Measurements from ENCODE around the gene HDAC4.

Gene HDAC4

DNA sequence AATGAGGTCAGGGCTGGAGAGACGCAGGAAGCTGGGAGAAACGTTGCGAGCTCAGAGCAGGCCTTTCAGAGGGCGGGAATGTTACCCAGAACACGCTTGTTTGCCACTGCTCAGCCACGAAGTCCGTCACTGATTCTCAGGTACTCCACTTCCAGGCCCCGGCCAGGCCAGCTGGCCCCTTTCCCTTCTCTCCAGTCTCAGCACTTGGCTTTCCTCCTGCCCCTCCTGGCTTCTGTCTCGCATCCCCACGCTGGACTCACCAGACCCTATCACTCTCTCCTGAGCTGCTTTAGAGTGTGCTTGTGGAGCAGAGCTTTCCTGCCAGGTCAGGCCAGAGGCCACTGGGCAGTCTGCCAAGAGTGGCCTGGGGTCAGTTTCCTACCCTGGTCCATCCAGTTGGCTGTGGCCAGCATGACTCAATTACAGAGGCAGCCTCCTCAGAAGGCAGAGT, 401.5 kb downstream of the HDAC4 start:
- Histone ChIP-seq H3K27ac (ENCODE audit: low read depth, low read length) (no peak overlapping the region), H2AFZ (ENCODE audit: low read depth, low read length, severe bottlenecking) (no peak overlapping the region), H3K36me3 (ENCODE audit: low read length) (no peaks in the 10 kb centered on the region), H3F3A (ENCODE audit: insufficient read depth) (no peaks in the 10 kb centered on the region), H3K9ac (ENCODE audit: low read length) (no peak overlapping the region), H3K4me3 (ENCODE audit: insufficient read depth, low read length, poor library complexity, severe bottlenecking) (no peak overlapping the region), H3K9me2 (replicated peaks; ENCODE audit: insufficient read depth, low read length) (no peaks in the 10 kb centered on the region), H3K9me3 (ENCODE audit: insufficient read depth, low read length) (0 out of 2 replicates have a peak, but pooled peaks cover 3% of the 10 kb centered on the region), H3K27me3 (ENCODE audit: low read length) (no peaks in the 10 kb centered on the region), H4K20me1 (ENCODE audit: low read depth, low read length) (no peaks in the 10 kb centered on the region), H3K79me2 (ENCODE audit: insufficient read depth, low read length) (no peaks in the 10 kb centered on the region), H3K4me2 (ENCODE audit: low read depth, low read length, poor library complexity, severe bottlenecking) (no peak overlapping the region)
- TF ChIP-seq CTCF (IDR thresholded peaks at IDR 0.05; ENCODE audit: insufficient read depth, low read length, poor library complexity, severe bottlenecking) (no peak), EZH2phosphoT487 (conservative IDR thresholded peaks at IDR 0.05; ENCODE audit: low read length) (no peak)

GRCh38 chr2:238998801-238999200, 402.0 kb downstream of the HDAC4 start:
- no peaks in the 10 kb centered on the region for H4K20me1 ChIP-seq (ENCODE audit: low read depth, low read length)

More at GRCh38 chr2:238998801-238999200, 402.0 kb downstream of the HDAC4 start:
- no peak for TF ChIP-seq CTCF (IDR thresholded peaks at IDR 0.05; ENCODE audit: insufficient read depth, low read length, poor library complexity, severe bottlenecking)
- no peak for TF ChIP-seq EZH2phosphoT487 (conservative IDR thresholded peaks at IDR 0.05; ENCODE audit: low read length)
- H2AFZ ChIP-seq (ENCODE audit: low read depth, low read length, severe bottlenecking) = no peak overlapping the region
- H3K27me3 ChIP-seq (ENCODE audit: low read length) = no peaks in the 10 kb centered on the region
- H3K9me2 ChIP-seq (replicated peaks; ENCODE audit: insufficient read depth, low read length) = no peaks in the 10 kb centered on the region
- no peak overlapping the region for H3K27ac ChIP-seq (ENCODE audit: low read depth, low read length)
- 0 out of 2 replicates have a peak, but pooled peaks cover 3% of the 10 kb centered on the region for H3K9me3 ChIP-seq (ENCODE audit: insufficient read depth, low read length)
- no peak overlapping the region for H3K4me2 ChIP-seq (ENCODE audit: low read depth, low read length, poor library complexity, severe bottlenecking)
- no peaks in the 10 kb centered on the region for H3F3A ChIP-seq (ENCODE audit: insufficient read depth)
- no peaks in the 10 kb centered on the region for H3K36me3 ChIP-seq (ENCODE audit: low read length)
- no peak overlapping the region for H3K9ac ChIP-seq (ENCODE audit: low read length)
- no peak overlapping the region for H3K4me3 ChIP-seq (ENCODE audit: insufficient read depth, low read length, poor library complexity, severe bottlenecking)
- H3K79me2 ChIP-seq (ENCODE audit: insufficient read depth, low read length) = no peaks in the 10 kb centered on the region
